ENCODE results near the gene PIK3CA. TPM values are rescaled to one million over a fixed set of nuclear protein-coding genes. Genes with fewer than 3 reads are reported as not detected.
"Not testable (repeated sequence)": the region's sequence is repeated elsewhere in the genome, so short reads cannot be mapped to it uniquely, and the experiment has no call there.

Gene PIK3CA
- total RNA-seq, 4 donors from 2014 or later: 28.8 to 75.6 (median 48.0) TPM

DNA sequence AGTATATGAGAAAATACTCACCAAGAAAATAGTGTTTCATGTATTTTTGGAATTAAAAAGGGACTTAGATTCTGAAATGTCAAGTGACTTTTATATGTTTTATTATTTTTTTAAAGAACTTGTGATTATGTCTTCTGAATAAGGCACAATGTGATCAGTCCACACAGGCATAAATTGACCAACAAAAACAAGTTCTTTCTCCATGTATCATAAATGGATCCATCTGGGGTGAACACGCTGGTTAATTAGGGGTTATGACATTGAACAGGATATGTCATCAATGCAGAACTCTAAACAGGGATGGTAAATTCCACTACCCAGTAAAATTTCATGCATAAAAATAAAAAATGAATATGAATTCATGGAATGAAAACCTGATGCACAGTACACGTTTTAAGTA, 31.3 kb upstream of the PIK3CA start:
- ATAC-seq (ENCODE audit: low FRiP score) (no peak), DNase-seq (ENCODE audit: low spot score) (no peak)
- TF ChIP-seq CTCF (IDR thresholded peaks at IDR 0.05): no peak

- not testable (repeated sequence) for ATAC-seq (ENCODE audit: low FRiP score); DNase-seq (ENCODE audit: low spot score)
Observed at GRCh38 chr3:179132191-179132890, 15.8 kb upstream of the PIK3CA start.

DNA sequence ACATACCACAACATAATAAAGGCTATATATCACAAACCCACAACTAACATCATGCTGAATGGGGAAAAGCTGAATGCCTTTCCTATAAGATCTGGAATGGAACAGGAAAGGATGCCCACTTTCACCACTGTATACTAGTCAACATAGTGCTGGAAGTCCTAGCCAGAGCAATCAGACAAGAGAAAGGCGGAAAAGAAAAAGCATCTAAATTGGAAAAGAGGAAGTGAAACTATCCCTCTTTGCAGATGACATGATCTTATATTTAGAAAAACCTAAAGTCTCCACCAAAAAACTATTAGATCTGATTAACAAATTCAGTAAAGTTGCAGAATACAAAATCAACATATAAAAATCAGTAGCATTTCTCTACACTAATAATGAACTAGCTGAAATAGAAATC, 14.6 kb upstream of the PIK3CA start:
- ATAC-seq (ENCODE audit: low FRiP score) (no peak), DNase-seq (ENCODE audit: low spot score) (no peak)
- no peak for TF ChIP-seq CTCF (IDR thresholded peaks at IDR 0.05)

GRCh38 chr3:179136195-179136594, 12.0 kb upstream of the PIK3CA start:
- TF ChIP-seq CTCF (IDR thresholded peaks at IDR 0.05): no peak
- no peak for DNase-seq (ENCODE audit: low spot score)
- no peak for ATAC-seq (ENCODE audit: low FRiP score)

GRCh38 chr3:179141890-179142289, 6.3 kb upstream of the PIK3CA start:
- no peak for TF ChIP-seq CTCF (IDR thresholded peaks at IDR 0.05)
- DNase-seq (ENCODE audit: low spot score) (no peak), ATAC-seq (ENCODE audit: low FRiP score) (no peak)

GRCh38 chr3:179146911-179147513, 1.1 kb upstream of the PIK3CA start:
- peak; percentile 48 for ATAC-seq (ENCODE audit: low FRiP score)
- TF ChIP-seq CTCF (IDR thresholded peaks at IDR 0.05): peak in 1 of 3 donors; percentile 54
- DNase-seq (ENCODE audit: low spot score): no peak

- peak; percentile 7 for ATAC-seq (ENCODE audit: low FRiP score)
- no peak for TF ChIP-seq CTCF (IDR thresholded peaks at IDR 0.05)
- DNase-seq (ENCODE audit: low spot score): no peak
Observed at GRCh38 chr3:179147514-179147872, 664 bp upstream of the PIK3CA start.

Measured in omental fat pad (tissue), 4 donors.